Measurements from ENCODE around the gene FNBP1L.

GRCh38 chr1:93434088-93434487, 13.8 kb upstream of the FNBP1L start:
- TF ChIP-seq CTCF (IDR thresholded peaks at IDR 0.05; ENCODE audit: insufficient read depth, low read depth, low read length), result no peak
- no peak for TF ChIP-seq EZH2 (IDR thresholded peaks at IDR 0.05; ENCODE audit: insufficient read depth, low read length)

All from astrocyte (in vitro differentiated cells and primary cell).